CD4-positive, alpha-beta T cell (primary cell): ENCODE measurements around the gene ARHGAP18. TPM values are rescaled to one million over a fixed set of nuclear protein-coding genes. Genes with fewer than 3 reads are reported as not detected.

Experiments
- ATAC-seq: fragments of 200-7000 bp; cut with Tn5 transposase; one replicate; pipeline ENCODE4 v1.10.0; 2022; ENCODE audit warnings: mild to moderate bottlenecking; ENCODE audit not compliant: poor library complexity
- CTCF ChIA-PET: fragments of 350-600 bp; sonication (Branson Sonifier 250); formaldehyde crosslinking; loops from one replicate; lab custom pipeline; 2021; ENCODE audit warnings: antibody characterized with exemption, inconsistent platforms; lab: Charles Lee
- POLR2A ChIA-PET: fragments of 350-600 bp; sonication (Branson Sonifier 250); formaldehyde crosslinking; loops from one replicate; lab custom pipeline; 2021; ENCODE audit warnings: antibody characterized with exemption, inconsistent platforms; lab: Charles Lee
- DNase-seq, 14 experiments: peaks; one replicate each; pipeline ENCODE4 v3.0.0-alpha.2; 2013 to 2020; ENCODE audit warnings: mixed read lengths in 2 of 14
- H3K27ac ChIP-seq, 2 donors: one replicate each; pipeline versions ENCODE4 v1.5.1 to v1.7.0; 2013; ENCODE audit warnings: low read length in 2 of 2, low read depth in 1 of 2, mild to moderate bottlenecking in 1 of 2
- H3K27me3 ChIP-seq, 2 experiments: 1 replicate in 1 of 2; 2 replicates in 1 of 2; pipeline versions ENCODE4 v1.6.1 to v1.7.0; 2013; ENCODE audit warnings: low read length in 2 of 2, control low read depth in 1 of 2, mild to moderate bottlenecking in 1 of 2, moderate library complexity in 1 of 2; ENCODE audit not compliant: insufficient read depth in 2 of 2, control insufficient read depth in 1 of 2
- H3K36me3 ChIP-seq: one replicate; pipeline ENCODE4 v1.6.1; 2013; ENCODE audit warnings: low read length, control low read depth; ENCODE audit not compliant: insufficient read depth
- H3K4me1 ChIP-seq: one replicate; pipeline ENCODE4 v1.6.1; 2013; ENCODE audit warnings: low read length, control low read depth; ENCODE audit not compliant: insufficient read depth
- H3K4me3 ChIP-seq: one replicate; pipeline ENCODE4 v1.5.1; 2013; ENCODE audit warnings: mild to moderate bottlenecking, low read length, moderate library complexity
- H3K9me3 ChIP-seq, 2 experiments: 1 replicate in 1 of 2; 2 replicates in 1 of 2; pipeline versions ENCODE4 v1.6.1 to v1.7.0; 2013; ENCODE audit warnings: low read length in 2 of 2, mild to moderate bottlenecking in 2 of 2, control low read depth in 1 of 2, moderate library complexity in 1 of 2; ENCODE audit not compliant: control insufficient read depth in 1 of 2, insufficient read depth in 1 of 2
- H3K27ac Mint-ChIP-seq: one replicate; pipeline ENCODE4 v1.8.0; 2020; ENCODE audit warnings: mixed read lengths
- H3K27me3 Mint-ChIP-seq: one replicate; pipeline ENCODE4 v1.8.0; 2021; ENCODE audit warnings: mixed read lengths
- H3K36me3 Mint-ChIP-seq: one replicate; pipeline ENCODE4 v1.8.0; 2021; ENCODE audit warnings: low read depth, mixed read lengths
- H3K4me1 Mint-ChIP-seq: one replicate; pipeline ENCODE4 v1.8.0; 2021; ENCODE audit warnings: low read depth, mixed read lengths
- H3K4me3 Mint-ChIP-seq: one replicate; pipeline ENCODE4 v1.8.0; 2020; ENCODE audit warnings: mild to moderate bottlenecking, mixed read lengths
- H3K9me3 Mint-ChIP-seq: one replicate; pipeline ENCODE4 v1.8.0; 2020; ENCODE audit warnings: mixed read lengths
- intact Hi-C, 2 experiments: fragments of 100-400 bp; cut with DNase I in 1 of 2; cut with micrococcal nuclease in 1 of 2; formaldehyde crosslinking; loops; one replicate each; pipeline versions ENCODE4 v1.15.1 to v1.9.0; 2023 to 2025; cut with DNase I, micrococcal nuclease
- total RNA-seq, 174 experiments: library from RNA in 2 of 174; stranded (reverse) in 2 of 174; gene quantifications; one replicate each; pipeline ENCODE4 v1.2.3 and lab custom pipeline; 2021 to 2026
- TF ChIP-seq, protein P1 (sequence below): fragments of 200-600 bp; IDR thresholded peaks from one replicate; pipeline ENCODE4 v1.8.0; 2022; ENCODE audit warnings: antibody characterized with exemption, mild to moderate bottlenecking

Gene ARHGAP18
- total RNA-seq, 2 experiments from 2014 or later: 0.71 to 1.3 TPM

DNA sequence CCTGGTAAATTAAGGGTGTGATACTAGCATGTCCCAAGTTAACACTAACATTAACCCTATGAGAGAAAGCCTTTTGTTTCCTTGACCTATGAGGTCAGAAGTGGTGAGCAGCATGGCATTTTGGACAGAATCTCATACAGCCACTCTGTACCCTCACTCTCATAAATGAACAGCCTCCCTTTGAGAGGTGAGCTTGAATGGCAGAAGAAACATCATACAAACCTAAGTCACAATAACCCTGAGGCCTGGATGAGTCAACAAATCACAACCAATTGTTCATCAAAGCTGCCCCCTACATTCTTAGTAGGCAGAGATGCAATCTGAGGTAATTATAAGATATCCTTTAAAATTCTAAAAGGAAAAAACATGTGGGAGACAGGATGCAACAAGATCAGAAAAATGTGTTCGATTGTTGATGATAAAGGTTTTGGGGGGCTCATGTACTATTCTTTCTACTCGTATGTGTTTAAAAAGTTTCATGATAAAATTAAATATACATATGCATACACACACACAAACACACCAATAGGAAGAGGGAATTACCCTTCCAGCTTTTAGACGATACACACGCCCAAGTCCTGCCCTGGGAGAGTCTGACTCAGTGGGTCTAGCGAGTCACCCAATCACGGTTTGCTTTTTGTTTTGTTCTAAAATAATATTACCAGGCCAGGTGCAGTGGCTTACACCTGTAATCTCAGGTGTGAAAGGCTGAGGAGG lies 117.3 kb downstream of the ARHGAP18 start:
- H3K4me3 ChIP-seq: no peak overlapping the region
- H3K4me3 Mint-ChIP-seq: no peak overlapping the region
- H3K4me1 Mint-ChIP-seq: no peaks in the 10 kb centered on the region
- intact Hi-C loops: loop anchor here in 1 of 2 experiments (10.0 kb wide), 1 partner anchor 1112 kb away; no protein-coding TSS in a partner anchor
- H3K27ac Mint-ChIP-seq: no peak overlapping the region
- no peaks in the 10 kb centered on the region for H3K9me3 Mint-ChIP-seq
- ATAC-seq: no peak
- H3K4me1 ChIP-seq: no peaks in the 10 kb centered on the region
- H3K36me3 Mint-ChIP-seq: no peaks in the 10 kb centered on the region
- no peaks in the 10 kb centered on the region for H3K27me3 Mint-ChIP-seq
- H3K27ac ChIP-seq: no peak overlapping the region
- H3K27me3 ChIP-seq: no peaks in the 10 kb centered on the region
- H3K9me3 ChIP-seq: no peaks in the 10 kb centered on the region
- POLR2A ChIA-PET: no interaction called here
- CTCF ChIA-PET: no interaction called here
- no peak for DNase-seq
- no peaks in the 10 kb centered on the region for H3K36me3 ChIP-seq
- TF ChIP-seq, protein P1, sequence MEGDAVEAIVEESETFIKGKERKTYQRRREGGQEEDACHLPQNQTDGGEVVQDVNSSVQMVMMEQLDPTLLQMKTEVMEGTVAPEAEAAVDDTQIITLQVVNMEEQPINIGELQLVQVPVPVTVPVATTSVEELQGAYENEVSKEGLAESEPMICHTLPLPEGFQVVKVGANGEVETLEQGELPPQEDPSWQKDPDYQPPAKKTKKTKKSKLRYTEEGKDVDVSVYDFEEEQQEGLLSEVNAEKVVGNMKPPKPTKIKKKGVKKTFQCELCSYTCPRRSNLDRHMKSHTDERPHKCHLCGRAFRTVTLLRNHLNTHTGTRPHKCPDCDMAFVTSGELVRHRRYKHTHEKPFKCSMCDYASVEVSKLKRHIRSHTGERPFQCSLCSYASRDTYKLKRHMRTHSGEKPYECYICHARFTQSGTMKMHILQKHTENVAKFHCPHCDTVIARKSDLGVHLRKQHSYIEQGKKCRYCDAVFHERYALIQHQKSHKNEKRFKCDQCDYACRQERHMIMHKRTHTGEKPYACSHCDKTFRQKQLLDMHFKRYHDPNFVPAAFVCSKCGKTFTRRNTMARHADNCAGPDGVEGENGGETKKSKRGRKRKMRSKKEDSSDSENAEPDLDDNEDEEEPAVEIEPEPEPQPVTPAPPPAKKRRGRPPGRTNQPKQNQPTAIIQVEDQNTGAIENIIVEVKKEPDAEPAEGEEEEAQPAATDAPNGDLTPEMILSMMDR: no peak

DNA sequence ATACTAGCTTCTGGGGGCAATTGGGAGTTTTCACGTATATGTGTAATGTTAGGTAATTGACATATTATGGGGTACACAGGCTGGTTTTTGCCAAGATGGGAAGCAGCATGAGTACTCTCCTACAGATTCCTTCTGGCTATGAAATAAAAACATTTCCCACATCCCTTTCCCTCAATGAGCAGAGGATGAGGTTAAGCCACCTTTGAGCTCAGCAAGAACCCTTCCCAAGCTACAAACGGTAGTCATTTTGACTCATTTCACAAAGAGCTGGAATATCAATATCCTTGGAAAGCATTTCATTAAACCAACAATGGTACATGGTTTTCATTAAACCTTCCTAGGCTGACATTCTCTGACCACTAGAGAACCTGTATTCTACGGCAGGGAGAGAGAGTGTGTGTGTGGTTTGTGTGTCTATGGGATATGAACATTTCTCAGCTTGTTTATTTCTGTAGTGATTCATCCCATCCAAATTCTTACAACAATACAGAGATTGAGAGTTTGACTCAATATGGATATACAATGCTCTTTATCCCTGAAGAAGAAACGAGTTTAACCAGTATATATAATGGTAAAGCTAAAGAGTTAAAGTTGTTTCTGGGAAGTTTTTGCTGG lies 119.5 kb downstream of the ARHGAP18 start:
- TF ChIP-seq, protein P1: no peak
- POLR2A ChIA-PET: no interaction called here

DNA sequence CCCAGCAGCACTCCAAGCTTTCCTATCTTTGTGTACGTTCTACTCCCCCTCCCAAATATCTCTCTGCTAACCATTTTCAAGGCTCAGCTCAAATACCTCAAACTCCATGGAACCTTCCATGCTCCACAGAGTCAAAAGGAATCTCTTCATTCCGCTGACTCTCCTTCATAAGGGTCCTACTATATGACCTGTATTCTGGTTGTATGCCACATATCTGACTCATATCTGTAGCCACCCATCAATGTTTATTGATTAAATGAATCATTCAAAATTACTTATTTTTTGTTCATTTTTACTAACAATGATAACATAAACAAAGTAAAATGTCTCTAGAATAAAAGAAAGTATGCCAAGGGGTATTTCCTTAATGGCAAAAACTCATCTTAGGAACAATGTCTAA lies 123.2 kb downstream of the ARHGAP18 start:
- CTCF ChIA-PET: no interaction called here
- no peaks in the 10 kb centered on the region for H3K36me3 Mint-ChIP-seq
- H3K9me3 ChIP-seq: no peaks in the 10 kb centered on the region

More for the DNA sequence above, 119.5 kb downstream of the ARHGAP18 start:
- CTCF ChIA-PET: interaction anchor here (1.4 kb wide), 1 partner anchor 137 kb away, joined by 3 read pairs; no protein-coding TSS in a partner anchor
- intact Hi-C loops: loop anchor here in 1 of 2 experiments (10.0 kb wide), 1 partner anchor 1114 kb away; no protein-coding TSS in a partner anchor
- no peak overlapping the region for H3K4me3 Mint-ChIP-seq
- Histone ChIP-seq H3K9me3 (no peaks in the 10 kb centered on the region), H3K27me3 (no peaks in the 10 kb centered on the region), H3K36me3 (no peaks in the 10 kb centered on the region), H3K4me1 (no peaks in the 10 kb centered on the region), H3K27ac (no peak overlapping the region), H3K4me3 (no peak overlapping the region)
- H3K4me1 Mint-ChIP-seq: no peaks in the 10 kb centered on the region
- H3K27ac Mint-ChIP-seq: no peak overlapping the region
- no peaks in the 10 kb centered on the region for H3K36me3 Mint-ChIP-seq
- ATAC-seq: no peak
- no peaks in the 10 kb centered on the region for H3K27me3 Mint-ChIP-seq
- DNase-seq: no peak
- H3K9me3 Mint-ChIP-seq: no peaks in the 10 kb centered on the region

More for the DNA sequence above, 123.2 kb downstream of the ARHGAP18 start:
- ATAC-seq (no peak), DNase-seq (no peak)
- Histone ChIP-seq H3K4me3 (no peak overlapping the region), H3K27ac (no peak overlapping the region), H3K27me3 (no peaks in the 10 kb centered on the region), H3K4me1 (no peaks in the 10 kb centered on the region), H3K36me3 (no peaks in the 10 kb centered on the region)
- no peaks in the 10 kb centered on the region for H3K4me1 Mint-ChIP-seq
- no peaks in the 10 kb centered on the region for H3K9me3 Mint-ChIP-seq
- TF ChIP-seq, protein P1: no peak
- H3K27me3 Mint-ChIP-seq: no peaks in the 10 kb centered on the region
- no peak overlapping the region for H3K27ac Mint-ChIP-seq
- H3K4me3 Mint-ChIP-seq: no peak overlapping the region
- intact Hi-C loops: no loop called here
- POLR2A ChIA-PET: no interaction called here
